Liver (tissue), 3 donors: ENCODE data around the gene FASTK.

Source experiments
- EGR1 ChIP-seq, 2 donors: IDR thresholded peaks; 2 replicates each; pipeline ENCODE4 v1.6.1; 2016 to 2018; ENCODE audit warnings: antibody characterized with exemption in 2 of 2, low read depth in 2 of 2
- FOXA1 ChIP-seq: IDR thresholded peaks from 2 replicates; pipeline ENCODE4 v1.6.1; 2016; ENCODE audit warnings: antibody characterized with exemption
- GABPA ChIP-seq, 2 donors: IDR thresholded peaks in 1 of 2; conservative IDR thresholded peaks in 1 of 2; 2 replicates each; pipeline ENCODE4 v1.6.1; 2016; ENCODE audit warnings: antibody characterized with exemption in 2 of 2, mild to moderate bottlenecking in 1 of 2, moderate library complexity in 1 of 2
- HNF4A ChIP-seq, 2 donors: conservative IDR thresholded peaks; 2 replicates each; pipeline ENCODE4 v1.6.1; 2016; ENCODE audit warnings: antibody characterized with exemption in 2 of 2, mild to moderate bottlenecking in 2 of 2
- JUND ChIP-seq, 2 donors: IDR thresholded peaks; 2 replicates each; pipeline ENCODE4 v1.6.1; 2016; ENCODE audit warnings: antibody characterized with exemption in 2 of 2
- RAD21 ChIP-seq, 2 donors: IDR thresholded peaks; 2 replicates each; pipeline ENCODE4 v1.6.1; 2016; ENCODE audit warnings: antibody characterized with exemption in 2 of 2, mild to moderate bottlenecking in 2 of 2
- RXRA ChIP-seq, 2 donors: IDR thresholded peaks; 2 replicates each; pipeline ENCODE4 v1.6.1; 2017 to 2018; ENCODE audit warnings: antibody characterized with exemption in 2 of 2, mild to moderate bottlenecking in 1 of 2
- SP1 ChIP-seq: IDR thresholded peaks from 2 replicates; pipeline ENCODE4 v1.6.1; 2018; ENCODE audit warnings: antibody characterized with exemption, mild to moderate bottlenecking
- TAF1 ChIP-seq: conservative IDR thresholded peaks from 2 replicates; pipeline ENCODE4 v1.6.1; 2016; ENCODE audit warnings: antibody characterized with exemption, mild to moderate bottlenecking
- TF ChIP-seq, protein P1 (sequence below): IDR thresholded peaks from 2 replicates; pipeline ENCODE4 v1.6.1; 2016; ENCODE audit warnings: antibody characterized with exemption
- TF ChIP-seq, protein P2 (sequence below): fragments of 150-350 bp; IDR thresholded peaks from 2 replicates; pipeline ENCODE4 v1.5.1; 2017; ENCODE audit warnings: improper control_type of control experiment, low read depth, low read length; ENCODE audit not compliant: missing input control
- TF ChIP-seq, protein P3 (sequence below): IDR thresholded peaks from 2 replicates; pipeline ENCODE4 v1.6.1; 2016; ENCODE audit warnings: antibody characterized with exemption
- TF ChIP-seq, protein P4 (sequence below): IDR thresholded peaks from 2 replicates; pipeline ENCODE4 v1.6.1; 2016; ENCODE audit warnings: antibody characterized with exemption
- TF ChIP-seq, protein P5 (sequence below): IDR thresholded peaks from 2 replicates; pipeline ENCODE4 v1.6.1; 2016; ENCODE audit warnings: antibody characterized with exemption, mild to moderate bottlenecking
- donor health status: healthy.
- donor health status: healthy.

DNA sequence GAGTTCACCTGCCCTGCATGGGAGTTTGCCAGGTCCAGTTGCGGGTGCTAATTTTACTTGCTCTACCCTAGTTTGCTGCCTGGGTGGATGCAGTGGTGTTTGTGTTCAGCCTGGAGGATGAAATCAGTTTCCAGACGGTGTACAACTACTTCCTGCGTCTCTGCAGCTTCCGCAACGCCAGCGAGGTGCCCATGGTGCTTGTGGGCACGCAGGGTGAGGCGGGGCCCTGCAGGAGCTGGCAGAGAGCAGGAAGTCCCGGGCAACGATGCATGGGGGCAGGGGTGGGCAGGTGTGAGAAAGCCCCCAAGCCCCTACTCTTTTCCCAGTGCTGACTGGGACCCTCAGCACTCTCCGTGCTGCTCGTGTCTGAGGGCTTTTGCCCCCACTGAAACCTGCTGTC lies 37.0 kb upstream of the FASTK start:
- TF ChIP-seq, protein P1, sequence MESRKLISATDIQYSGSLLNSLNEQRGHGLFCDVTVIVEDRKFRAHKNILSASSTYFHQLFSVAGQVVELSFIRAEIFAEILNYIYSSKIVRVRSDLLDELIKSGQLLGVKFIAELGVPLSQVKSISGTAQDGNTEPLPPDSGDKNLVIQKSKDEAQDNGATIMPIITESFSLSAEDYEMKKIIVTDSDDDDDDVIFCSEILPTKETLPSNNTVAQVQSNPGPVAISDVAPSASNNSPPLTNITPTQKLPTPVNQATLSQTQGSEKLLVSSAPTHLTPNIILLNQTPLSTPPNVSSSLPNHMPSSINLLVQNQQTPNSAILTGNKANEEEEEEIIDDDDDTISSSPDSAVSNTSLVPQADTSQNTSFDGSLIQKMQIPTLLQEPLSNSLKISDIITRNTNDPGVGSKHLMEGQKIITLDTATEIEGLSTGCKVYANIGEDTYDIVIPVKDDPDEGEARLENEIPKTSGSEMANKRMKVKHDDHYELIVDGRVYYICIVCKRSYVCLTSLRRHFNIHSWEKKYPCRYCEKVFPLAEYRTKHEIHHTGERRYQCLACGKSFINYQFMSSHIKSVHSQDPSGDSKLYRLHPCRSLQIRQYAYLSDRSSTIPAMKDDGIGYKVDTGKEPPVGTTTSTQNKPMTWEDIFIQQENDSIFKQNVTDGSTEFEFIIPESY, result no peak
- TF ChIP-seq, protein P2, sequence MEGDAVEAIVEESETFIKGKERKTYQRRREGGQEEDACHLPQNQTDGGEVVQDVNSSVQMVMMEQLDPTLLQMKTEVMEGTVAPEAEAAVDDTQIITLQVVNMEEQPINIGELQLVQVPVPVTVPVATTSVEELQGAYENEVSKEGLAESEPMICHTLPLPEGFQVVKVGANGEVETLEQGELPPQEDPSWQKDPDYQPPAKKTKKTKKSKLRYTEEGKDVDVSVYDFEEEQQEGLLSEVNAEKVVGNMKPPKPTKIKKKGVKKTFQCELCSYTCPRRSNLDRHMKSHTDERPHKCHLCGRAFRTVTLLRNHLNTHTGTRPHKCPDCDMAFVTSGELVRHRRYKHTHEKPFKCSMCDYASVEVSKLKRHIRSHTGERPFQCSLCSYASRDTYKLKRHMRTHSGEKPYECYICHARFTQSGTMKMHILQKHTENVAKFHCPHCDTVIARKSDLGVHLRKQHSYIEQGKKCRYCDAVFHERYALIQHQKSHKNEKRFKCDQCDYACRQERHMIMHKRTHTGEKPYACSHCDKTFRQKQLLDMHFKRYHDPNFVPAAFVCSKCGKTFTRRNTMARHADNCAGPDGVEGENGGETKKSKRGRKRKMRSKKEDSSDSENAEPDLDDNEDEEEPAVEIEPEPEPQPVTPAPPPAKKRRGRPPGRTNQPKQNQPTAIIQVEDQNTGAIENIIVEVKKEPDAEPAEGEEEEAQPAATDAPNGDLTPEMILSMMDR, result no peak
- no peak for TF ChIP-seq JUND (IDR thresholded peaks at IDR 0.05)
- TF ChIP-seq HNF4A (conservative IDR thresholded peaks at IDR 0.05), result no peak
- no peak for TF ChIP-seq TAF1
- TF ChIP-seq, protein P3, sequence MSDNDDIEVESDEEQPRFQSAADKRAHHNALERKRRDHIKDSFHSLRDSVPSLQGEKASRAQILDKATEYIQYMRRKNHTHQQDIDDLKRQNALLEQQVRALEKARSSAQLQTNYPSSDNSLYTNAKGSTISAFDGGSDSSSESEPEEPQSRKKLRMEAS, result no peak
- no peak for TF ChIP-seq RAD21 (IDR thresholded peaks at IDR 0.05)
- TF ChIP-seq SP1, result no peak
- TF ChIP-seq, protein P4, sequence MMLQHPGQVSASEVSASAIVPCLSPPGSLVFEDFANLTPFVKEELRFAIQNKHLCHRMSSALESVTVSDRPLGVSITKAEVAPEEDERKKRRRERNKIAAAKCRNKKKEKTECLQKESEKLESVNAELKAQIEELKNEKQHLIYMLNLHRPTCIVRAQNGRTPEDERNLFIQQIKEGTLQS, result no peak
- no peak for TF ChIP-seq FOXA1
- TF ChIP-seq, protein P5, sequence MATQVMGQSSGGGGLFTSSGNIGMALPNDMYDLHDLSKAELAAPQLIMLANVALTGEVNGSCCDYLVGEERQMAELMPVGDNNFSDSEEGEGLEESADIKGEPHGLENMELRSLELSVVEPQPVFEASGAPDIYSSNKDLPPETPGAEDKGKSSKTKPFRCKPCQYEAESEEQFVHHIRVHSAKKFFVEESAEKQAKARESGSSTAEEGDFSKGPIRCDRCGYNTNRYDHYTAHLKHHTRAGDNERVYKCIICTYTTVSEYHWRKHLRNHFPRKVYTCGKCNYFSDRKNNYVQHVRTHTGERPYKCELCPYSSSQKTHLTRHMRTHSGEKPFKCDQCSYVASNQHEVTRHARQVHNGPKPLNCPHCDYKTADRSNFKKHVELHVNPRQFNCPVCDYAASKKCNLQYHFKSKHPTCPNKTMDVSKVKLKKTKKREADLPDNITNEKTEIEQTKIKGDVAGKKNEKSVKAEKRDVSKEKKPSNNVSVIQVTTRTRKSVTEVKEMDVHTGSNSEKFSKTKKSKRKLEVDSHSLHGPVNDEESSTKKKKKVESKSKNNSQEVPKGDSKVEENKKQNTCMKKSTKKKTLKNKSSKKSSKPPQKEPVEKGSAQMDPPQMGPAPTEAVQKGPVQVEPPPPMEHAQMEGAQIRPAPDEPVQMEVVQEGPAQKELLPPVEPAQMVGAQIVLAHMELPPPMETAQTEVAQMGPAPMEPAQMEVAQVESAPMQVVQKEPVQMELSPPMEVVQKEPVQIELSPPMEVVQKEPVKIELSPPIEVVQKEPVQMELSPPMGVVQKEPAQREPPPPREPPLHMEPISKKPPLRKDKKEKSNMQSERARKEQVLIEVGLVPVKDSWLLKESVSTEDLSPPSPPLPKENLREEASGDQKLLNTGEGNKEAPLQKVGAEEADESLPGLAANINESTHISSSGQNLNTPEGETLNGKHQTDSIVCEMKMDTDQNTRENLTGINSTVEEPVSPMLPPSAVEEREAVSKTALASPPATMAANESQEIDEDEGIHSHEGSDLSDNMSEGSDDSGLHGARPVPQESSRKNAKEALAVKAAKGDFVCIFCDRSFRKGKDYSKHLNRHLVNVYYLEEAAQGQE, result no peak
- no peak for TF ChIP-seq GABPA (IDR thresholded peaks at IDR 0.05 in 1 of 2, conservative IDR thresholded peaks at IDR 0.05 in 1 of 2)
- no peak for TF ChIP-seq RXRA (IDR thresholded peaks at IDR 0.05)
- no peak for TF ChIP-seq EGR1 (IDR thresholded peaks at IDR 0.05; ENCODE audit: low read depth in 2 of 2)
